ENCODE measurements around the gene TTC13. TPM values are rescaled to one million over a fixed set of nuclear protein-coding genes. Genes with fewer than 3 reads are reported as not detected.
A peak's percentile ranks its signal among the peaks of the same experiment; 100 is the strongest.

Gene TTC13
- total and polyA plus RNA-seq, 12 donors, result 6.6 to 20.7 (median 10.7) TPM

DNA sequence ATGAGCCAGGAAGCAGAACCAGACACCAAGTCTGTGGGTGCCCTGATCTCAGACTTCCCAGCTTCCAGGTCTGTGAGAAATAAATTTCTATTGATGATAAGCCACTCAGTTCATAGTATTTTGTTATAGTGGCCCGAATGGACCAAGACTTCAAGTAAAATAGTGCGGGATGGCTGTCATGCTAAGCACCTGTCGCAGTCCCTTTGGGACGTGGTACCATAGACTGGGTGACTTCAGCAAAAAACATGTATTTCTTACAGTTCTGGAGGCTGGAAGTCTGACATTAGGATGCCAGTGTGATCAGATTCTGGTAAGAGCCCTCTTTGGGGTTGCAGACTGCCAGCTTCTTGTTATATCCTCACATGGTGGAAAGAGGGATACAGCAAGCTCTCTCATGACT, 107.7 kb downstream of the TTC13 start:
- no peak for TF ChIP-seq CTCF (IDR thresholded peaks at IDR 0.05)
- TF ChIP-seq POLR2A (IDR thresholded peaks at IDR 0.05), result no peak

DNA sequence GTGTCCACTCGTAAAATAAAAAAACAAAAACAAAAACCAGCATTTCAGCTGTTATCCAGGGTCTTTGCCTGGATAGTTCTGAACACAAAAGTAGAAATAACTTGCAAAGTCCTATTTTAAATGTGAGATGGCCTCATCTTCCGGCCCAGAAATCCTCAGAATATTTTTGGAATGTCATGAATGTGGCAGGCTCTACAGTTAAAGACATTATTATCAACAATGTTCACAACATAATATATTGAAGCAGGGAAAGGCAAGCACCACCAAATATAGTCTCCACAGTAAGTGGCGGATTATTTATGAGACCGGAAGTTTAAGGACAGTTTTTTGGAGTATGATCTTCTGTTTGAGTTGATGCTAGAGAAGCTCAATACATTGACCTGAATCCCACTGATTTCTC, 109.2 kb downstream of the TTC13 start:
- TF ChIP-seq CTCF (IDR thresholded peaks at IDR 0.05) (no peak), POLR2A (IDR thresholded peaks at IDR 0.05) (no peak)
- intact Hi-C loops (cut with DNase I), result no loop called here
- 53 to 75% (median 67%) methylated on average over 4 of the region's 4 CpGs for WGBS, 4 donors
- Histone ChIP-seq H3K27me3 (no peaks in the 10 kb centered on the region), H3K4me1 (replicated peaks in 1 of 2) (peaks cover 5% of the 10 kb centered on the region in 2 donors), H3K27ac (peak overlapping the region in 3 of 5 donors; percentile 62 to 89 (median 82)), H3K9me3 (replicated peaks in 1 of 3) (no peaks in the 10 kb centered on the region), H3K36me3 (replicated peaks in 1 of 2) (no peaks in the 10 kb centered on the region), H3K4me3 (peak overlapping the region in 1 of 4 donors; percentile 70)
- no peak for DNase-seq

More for the DNA sequence above, 107.7 kb downstream of the TTC13 start:
- WGBS, 4 donors, result 91 to 98% (median 95%) methylated on average over 4 of the region's 4 CpGs
- intact Hi-C loops (cut with DNase I), result no loop called here
- Histone ChIP-seq H3K27ac (no peak overlapping the region), H3K4me3 (no peak overlapping the region), H3K27me3 (no peaks in the 10 kb centered on the region), H3K4me1 (replicated peaks in 1 of 2) (peaks cover 5% of the 10 kb centered on the region in 2 donors), H3K9me3 (replicated peaks in 1 of 3) (no peaks in the 10 kb centered on the region), H3K36me3 (replicated peaks in 1 of 2) (no peaks in the 10 kb centered on the region)
- DNase-seq, result no peak

DNA sequence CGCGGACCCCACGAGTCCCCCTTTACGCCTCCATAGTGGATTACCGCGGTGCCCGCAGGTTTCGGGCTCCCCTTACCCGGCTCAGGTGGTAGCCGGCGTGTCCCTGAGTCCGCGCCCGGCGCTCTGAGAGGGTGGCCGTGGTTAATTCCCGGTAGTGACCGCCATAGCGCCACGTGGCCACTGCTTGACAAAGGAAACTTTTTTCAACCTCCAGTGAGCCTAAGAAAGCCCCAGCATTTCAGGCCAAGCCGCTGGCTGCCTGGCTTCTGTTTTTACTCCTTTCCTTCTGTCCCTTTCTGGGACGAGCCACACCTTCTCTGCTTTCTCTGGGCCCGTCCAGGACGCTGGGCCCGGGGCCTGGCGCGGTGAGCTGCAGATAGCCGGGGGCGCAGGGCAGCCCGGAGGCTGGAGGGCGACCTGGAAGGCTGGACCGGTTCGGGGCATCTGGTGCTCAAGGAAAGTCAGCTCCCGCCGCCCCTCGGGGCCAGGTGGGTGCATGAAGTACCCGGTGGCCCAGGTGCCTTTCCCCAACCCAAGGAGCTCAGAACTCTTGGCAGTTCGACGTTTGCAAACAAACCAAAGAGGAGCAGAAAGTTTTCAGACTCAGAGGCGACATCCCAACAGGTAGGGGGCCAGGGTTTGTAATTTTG, 109.8 kb downstream of the TTC13 start:
- 5 to 19% (median 12%) methylated on average over 6 to 40 of the region's 40 CpGs for WGBS, 4 donors
- no peaks in the 10 kb centered on the region for H3K27me3 ChIP-seq
- peaks cover 5% of the 10 kb centered on the region in 2 donors for H3K4me1 ChIP-seq (replicated peaks in 1 of 2)
- no peaks in the 10 kb centered on the region for H3K36me3 ChIP-seq (replicated peaks in 1 of 2)
- TF ChIP-seq POLR2A (IDR thresholded peaks at IDR 0.05), result peak in 1 of 2 donors; percentile 5
- TF ChIP-seq CTCF (IDR thresholded peaks at IDR 0.05), result no peak
- H3K4me3 ChIP-seq, result peak overlapping the region in 3 of 4 donors; percentile 23 to 97 (median 70)
- peak overlapping the region in 4 of 5 donors; percentile 62 to 89 (median 78) for H3K27ac ChIP-seq
- no peaks in the 10 kb centered on the region for H3K9me3 ChIP-seq (replicated peaks in 1 of 3)
- peak; percentile 29 to 82 (median 75) for DNase-seq
- intact Hi-C loops (cut with DNase I), result no loop called here

GRCh38 chr1:230867903-230868735, 110.5 kb downstream of the TTC13 start, which contains the start of gene C1orf198:
Gene C1orf198, minus strand, starts transcription at chr1:230868521. Its CDS starts 9 bp downstream, at chr1:230868512.
- TF ChIP-seq CTCF (IDR thresholded peaks at IDR 0.05) (no peak), POLR2A (IDR thresholded peaks at IDR 0.05) (peak; percentile 27 to 36)
- DNase-seq, result peak; percentile 62 to 84 (median 74)
- peak within 1 kb of the TSS; percentile 2 to 97 (median 63) for H3K4me3 ChIP-seq
- WGBS, 4 donors, result 0 to 5% (median 1%) methylated on average over 4 to 90 of the region's 96 CpGs
- H3K27me3 ChIP-seq, result no peaks in the 10 kb centered on the region
- H3K27ac ChIP-seq, result peak within 1 kb of the TSS in 4 of 5 donors; percentile 62 to 89 (median 78)
- peaks cover 5 to 11% of the 10 kb centered on the region in 2 donors for H3K4me1 ChIP-seq (replicated peaks in 1 of 2)
- intact Hi-C loops (cut with DNase I), result no loop called here
- no peaks in the 10 kb centered on the region for H3K36me3 ChIP-seq (replicated peaks in 1 of 2)
- no peaks in the 10 kb centered on the region for H3K9me3 ChIP-seq (replicated peaks in 1 of 3)

All from adrenal gland (tissue), 12 donors.